ENCODE data around the gene NHEJ1. TPM values are rescaled to one million over a fixed set of nuclear protein-coding genes. Genes with fewer than 3 reads are reported as not detected.

NHEJ1 gene
- total RNA-seq, 2 donors from 2014 or later = 8.9 to 11.6 TPM

Small RNA genes lying within 50 kb of the gene (microRNA-seq; reads per million reads assigned to microRNA genes)
- gene MIR3131 (ENCODE audit: borderline microRNAs expressed in 2 of 2) = 0 to 0.32 reads per million in 2 donors

Other genes starting within 250 kb of the NHEJ1 start
- gene CDK5R2, start 201.1 kb downstream of the NHEJ1 start, total RNA-seq = not detected
- gene FEV, start 175.6 kb downstream of the NHEJ1 start, total RNA-seq = not detected
- gene CRYBA2, start 167.4 kb downstream of the NHEJ1 start, total RNA-seq = not detected
- not detected for gene CFAP65, start 119.3 kb downstream of the NHEJ1 start, total RNA-seq
- gene IHH, start 99.9 kb downstream of the NHEJ1 start, total RNA-seq = not detected
- 1 to 10 TPM in 1 of 2 donors, under 1 TPM in 1; 0.71 to 2.1 TPM for gene SLC23A3, start 9.2 kb upstream of the NHEJ1 start, total RNA-seq
- gene CNPPD1, start 16.1 kb upstream of the NHEJ1 start, total RNA-seq = 10 to 100 TPM; 46.7 to 49.2 TPM
- gene RETREG2, start 17.5 kb upstream of the NHEJ1 start, total RNA-seq = 10 to 100 TPM; 54.4 to 56.8 TPM
- 10 to 100 TPM; 33.8 to 34.7 TPM for gene ZFAND2B, start 46.0 kb upstream of the NHEJ1 start, total RNA-seq
- 10 to 100 TPM; 16.0 to 24.2 TPM for gene ABCB6, start 58.1 kb upstream of the NHEJ1 start, total RNA-seq
- gene ATG9A, start 68.8 kb upstream of the NHEJ1 start, total RNA-seq = 10 to 100 TPM; 28.5 to 38.5 TPM
- 10 to 100 TPM; 11.5 to 24.2 TPM for gene ANKZF1, start 69.0 kb upstream of the NHEJ1 start, total RNA-seq
- 1 to 10 TPM; 5.3 to 7.5 TPM for gene GLB1L, start 84.6 kb upstream of the NHEJ1 start, total RNA-seq
- 10 to 100 TPM; 15.8 to 16.5 TPM for gene STK16, start 84.7 kb upstream of the NHEJ1 start, total RNA-seq
- gene TUBA4B, start 92.4 kb upstream of the NHEJ1 start, total RNA-seq = not detected
- 10 to 100 TPM; 25.6 to 25.9 TPM for gene TUBA4A, start 93.1 kb upstream of the NHEJ1 start, total RNA-seq
- gene DNAJB2, start 118.6 kb upstream of the NHEJ1 start, total RNA-seq = 10 to 100 TPM; 42.0 to 45.7 TPM
- not detected for gene PTPRN, start 148.6 kb upstream of the NHEJ1 start, total RNA-seq
- gene RESP18, start 171.9 kb upstream of the NHEJ1 start, total RNA-seq = not detected
- gene DNPEP, start 227.1 kb upstream of the NHEJ1 start, total RNA-seq = 10 to 100 TPM; 41.9 to 44.0 TPM